DOHH2 (cell line): ENCODE data around the gene TMEM72.

Experiments
- H3F3A ChIP-seq: fragments of 200-600 bp; sonication (generic), shearing (Covaris generic); 2 replicates; pipeline ENCODE4 v1.6.0; 2016; ENCODE audit warnings: antibody characterized with exemption, mild to moderate bottlenecking; ENCODE audit not compliant: control insufficient read depth, insufficient read depth
- H3K27ac ChIP-seq: fragments of 200-600 bp; sonication (generic); 2 replicates; pipeline ENCODE4 v1.5.1; 2014; ENCODE audit warnings: low read depth, mild to moderate bottlenecking, low read length, moderate library complexity
- H3K27me3 ChIP-seq: fragments of 200-600 bp; sonication (generic); 2 replicates; pipeline ENCODE4 v1.6.1; 2014; ENCODE audit warnings: mild to moderate bottlenecking, low read length, mixed read lengths; ENCODE audit not compliant: control insufficient read depth
- H3K36me3 ChIP-seq: fragments of 200-600 bp; sonication (generic); 2 replicates; pipeline ENCODE4 v1.6.1; 2014; ENCODE audit warnings: mild to moderate bottlenecking, low read length, moderate library complexity, mixed read lengths; ENCODE audit not compliant: control insufficient read depth
- H3K4me1 ChIP-seq: fragments of 200-600 bp; sonication (generic); 2 replicates; pipeline ENCODE4 v1.6.1; 2014; ENCODE audit warnings: mild to moderate bottlenecking, low read length, mixed read lengths; ENCODE audit not compliant: control insufficient read depth
- H3K4me2 ChIP-seq: fragments of 200-600 bp; sonication (generic); 2 replicates; pipeline ENCODE4 v1.6.0; 2014; ENCODE audit warnings: mild to moderate bottlenecking, low read length, moderate library complexity
- H3K4me3 ChIP-seq: fragments of 200-600 bp; sonication (generic); 2 replicates; pipeline ENCODE4 v1.5.1; 2014; ENCODE audit warnings: mild to moderate bottlenecking, low read length, mixed read lengths
- H3K79me2 ChIP-seq: fragments of 200-600 bp; sonication (generic); 2 replicates; pipeline ENCODE4 v1.6.1; 2014; ENCODE audit warnings: mild to moderate bottlenecking, low read length, mixed read lengths; ENCODE audit not compliant: control insufficient read depth
- H3K9me2 ChIP-seq: fragments of 200-600 bp; sonication (generic); replicated peaks from 2 replicates; pipeline ENCODE4 v1.6.1; 2014; ENCODE audit warnings: mild to moderate bottlenecking, low read length, mixed read lengths; ENCODE audit not compliant: control insufficient read depth
- H3K9me3 ChIP-seq: fragments of 200-600 bp; sonication (generic); 2 replicates; pipeline ENCODE4 v1.6.1; 2014; ENCODE audit warnings: antibody characterized with exemption, low read length, mixed read lengths; ENCODE audit not compliant: control insufficient read depth, insufficient read depth
- H4K20me1 ChIP-seq: fragments of 200-600 bp; sonication (generic); 2 replicates; pipeline ENCODE4 v1.6.0; 2014; ENCODE audit warnings: low read depth, mild to moderate bottlenecking, antibody characterized with exemption, low read length, moderate library complexity; ENCODE audit not compliant: control insufficient read depth, insufficient read depth
- CTCF ChIP-seq: fragments of 200-600 bp; sonication (generic); IDR thresholded peaks from one replicate; pipeline ENCODE4 v1.5.1; 2014; ENCODE audit warnings: antibody characterized with exemption, mild to moderate bottlenecking, low read depth, low read length; ENCODE audit not compliant: poor library complexity, severe bottlenecking
- EZH2phosphoT487 ChIP-seq: fragments of 200-600 bp; sonication (generic); IDR thresholded peaks from 2 replicates; pipeline ENCODE4 v1.6.1; 2017; ENCODE audit warnings: borderline replicate concordance, mild to moderate bottlenecking, antibody characterized with exemption, low read length, moderate library complexity, mixed read lengths

Gene TMEM72

GRCh38 chr10:44907556-44907955, 3.6 kb upstream of the TMEM72 start:
- Histone ChIP-seq H3K79me2 (no peaks in the 10 kb centered on the region), H3K9me2 (no peaks in the 10 kb centered on the region), H3K9me3 (no peaks in the 10 kb centered on the region), H3K4me2 (no peak overlapping the region), H3K27ac (no peak overlapping the region), H3K27me3 (peaks cover 12% of the 10 kb centered on the region), H3K4me1 (no peaks in the 10 kb centered on the region), H3K36me3 (no peaks in the 10 kb centered on the region), H4K20me1 (no peaks in the 10 kb centered on the region), H3K4me3 (no peak overlapping the region), H3F3A (no peaks in the 10 kb centered on the region)
- TF ChIP-seq EZH2phosphoT487 (no peak), CTCF (no peak)

DNA sequence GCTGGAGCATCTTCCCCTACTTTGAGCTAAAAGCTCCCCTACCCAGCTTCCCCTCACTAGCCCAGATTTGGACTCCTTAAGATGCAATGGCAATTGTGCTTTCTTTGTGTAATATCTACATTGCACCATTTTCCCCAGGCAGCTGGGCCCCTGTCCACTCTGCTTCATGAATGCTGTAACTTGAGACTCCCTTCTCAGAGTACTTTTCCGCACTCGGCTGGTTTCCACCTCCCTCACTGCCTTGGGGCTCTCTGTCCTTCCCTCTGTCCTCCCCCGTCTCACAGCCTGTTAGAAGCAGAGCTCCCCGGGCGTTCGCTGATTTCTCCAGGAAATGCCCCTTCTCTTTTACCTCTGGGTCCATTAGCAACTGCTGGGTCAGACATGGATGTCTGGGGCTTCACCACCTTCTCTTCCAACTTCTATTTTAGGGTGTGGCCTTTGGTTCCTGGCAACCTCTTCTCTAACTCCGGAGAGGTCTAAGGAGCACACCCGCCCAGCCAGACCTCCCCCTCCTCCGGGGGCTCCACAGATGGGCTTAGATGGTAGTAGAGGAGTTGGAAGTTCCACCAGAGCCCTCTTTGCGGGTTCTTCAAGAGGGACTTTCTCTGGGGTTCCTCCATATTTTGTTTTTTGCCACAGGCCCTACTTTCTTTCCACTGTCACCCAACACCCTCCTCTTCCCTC, 2.9 kb upstream of the TMEM72 start:
- no peak overlapping the region for H3K27ac ChIP-seq
- no peak overlapping the region for H3K4me3 ChIP-seq
- H3K9me3 ChIP-seq: no peaks in the 10 kb centered on the region
- H3K27me3 ChIP-seq: peaks cover 12% of the 10 kb centered on the region; the same call in 1 of the 2 replicates
- H3K4me1 ChIP-seq: no peaks in the 10 kb centered on the region
- H3F3A ChIP-seq: no peaks in the 10 kb centered on the region
- H4K20me1 ChIP-seq: no peaks in the 10 kb centered on the region
- no peaks in the 10 kb centered on the region for H3K79me2 ChIP-seq
- no peak overlapping the region for H3K4me2 ChIP-seq
- no peaks in the 10 kb centered on the region for H3K9me2 ChIP-seq
- TF ChIP-seq CTCF (no peak), EZH2phosphoT487 (no peak)
- H3K36me3 ChIP-seq: no peaks in the 10 kb centered on the region

- Histone ChIP-seq H3K4me3 (no peak overlapping the region), H3K9me2 (no peaks in the 10 kb centered on the region), H3K27me3 (peaks cover 12% of the 10 kb centered on the region; the same call in 1 of the 2 replicates), H3K9me3 (no peaks in the 10 kb centered on the region), H4K20me1 (no peaks in the 10 kb centered on the region), H3K27ac (no peak overlapping the region), H3F3A (no peaks in the 10 kb centered on the region), H3K36me3 (no peaks in the 10 kb centered on the region), H3K4me1 (peaks cover 8% of the 10 kb centered on the region), H3K79me2 (no peaks in the 10 kb centered on the region), H3K4me2 (no peak overlapping the region)
- TF ChIP-seq EZH2phosphoT487 (no peak), CTCF (no peak)
Observed at GRCh38 chr10:44908936-44909630, 2.1 kb upstream of the TMEM72 start.
